Measurements from ENCODE around the gene BARD1.

- TF ChIP-seq CTCF (IDR thresholded peaks at IDR 0.05) = no peak
- no peak for TF ChIP-seq POLR2A (IDR thresholded peaks at IDR 0.05)
Observed at GRCh38 chr2:214713080-214713830, 96.2 kb downstream of the BARD1 start.
